ENCODE data around the gene GMDS. TPM values are rescaled to one million over a fixed set of nuclear protein-coding genes. Genes with fewer than 3 reads are reported as not detected.

GMDS gene
- total RNA-seq, 1 experiment from 2014 or later: 27.6 TPM

- peaks cover 8% of the 10 kb centered on the region for H3K23me2 ChIP-seq (ENCODE audit: insufficient read length, low read depth, low read length, poor library complexity, severe bottlenecking)
- peak overlapping the region in 1 of 2 experiments; percentile 58; a peak in 2 of 5 replicates for H3K4me3 Mint-ChIP-seq
- peaks cover 0 to 4% of the 10 kb centered on the region in 2 experiments; a peak in 3 of 5 replicates for H3K9me3 Mint-ChIP-seq
- no peak overlapping the region for H2BK15ac ChIP-seq (ENCODE audit: low read depth, low read length)
- no peak overlapping the region for H2BK20ac ChIP-seq (ENCODE audit: low read depth, low read length, poor library complexity, severe bottlenecking)
- peak; percentile 78 for DNase-seq
- no peak overlapping the region for H3K27ac ChIP-seq (ENCODE audit: insufficient read length, low read depth, low read length)
- no peak overlapping the region for H4K5ac ChIP-seq (ENCODE audit: insufficient read length, low read depth, low read length)
- no peak overlapping the region for H2BK120ac ChIP-seq (ENCODE audit: low read depth, low read length, poor library complexity, severe bottlenecking)
- H2AK5ac ChIP-seq (ENCODE audit: insufficient read length, low read length): no peak overlapping the region
- no peaks in the 10 kb centered on the region for H4K20me1 ChIP-seq (ENCODE audit: control insufficient read depth, insufficient read depth, insufficient read length)
- H3K27me3 ChIP-seq (ENCODE audit: insufficient read depth, low read length): peaks cover 78% of the 10 kb centered on the region
- peaks cover 87% of the 10 kb centered on the region for H3K27me3 Mint-ChIP-seq (ENCODE audit: low read depth)
- no peak overlapping the region; a peak in 1 of 7 replicates for H3K27ac Mint-ChIP-seq
- H3K4ac ChIP-seq (ENCODE audit: low read depth, low read length): no peak overlapping the region
- H2BK5ac ChIP-seq (ENCODE audit: insufficient read length, low read length): no peak overlapping the region
- H3T11ph ChIP-seq (ENCODE audit: low read length): no peak overlapping the region
- H4K8ac ChIP-seq (replicated peaks; ENCODE audit: insufficient read length, low read depth, low read length): no peak overlapping the region
- no peak for TF ChIP-seq CTCF (conservative IDR thresholded peaks at IDR 0.05)
- H3K56ac ChIP-seq (ENCODE audit: insufficient read length, low read depth, low read length): no peak overlapping the region
- no peak overlapping the region for H3K9ac ChIP-seq (ENCODE audit: extremely low read depth, insufficient read length, low read length)
- no peaks in the 10 kb centered on the region for H3K9me3 ChIP-seq (ENCODE audit: control insufficient read depth, low read depth, low read length)
- no peak overlapping the region for H3K18ac ChIP-seq (ENCODE audit: insufficient read length, low read depth, low read length)
- H3K36me3 Mint-ChIP-seq (ENCODE audit: insufficient read depth in 1 of 3, low read depth in 3 of 3): no peaks in the 10 kb centered on the region
- no peak overlapping the region for H2AFZ ChIP-seq (ENCODE audit: low read length)
- no peaks in the 10 kb centered on the region for H3K79me2 ChIP-seq (ENCODE audit: insufficient read depth, low read length)
- H3K14ac ChIP-seq (ENCODE audit: insufficient read depth, low read length): no peak overlapping the region
- H3K4me2 ChIP-seq (ENCODE audit: insufficient read depth, insufficient read length, low read length): peak overlapping the region; percentile 3
- H3K4me1 ChIP-seq (ENCODE audit: insufficient read depth, low read length): no peaks in the 10 kb centered on the region; the same call in 1 of the 2 replicates
- no peak overlapping the region for H4K91ac ChIP-seq (ENCODE audit: insufficient read length, low read depth, low read length)
- no peaks in the 10 kb centered on the region for H3K79me1 ChIP-seq (ENCODE audit: insufficient read depth, low read depth, low read length, poor library complexity, severe bottlenecking)
- peaks cover 5 to 28% of the 10 kb centered on the region in 2 experiments; a peak in 3 of 4 replicates for H3K4me1 Mint-ChIP-seq
- no CpG with 5 or more reads among the region's 60 CpGs for WGBS (ENCODE audit: extremely low coverage, insufficient read length, low lambda C conversion rate)
- H3K23ac ChIP-seq (ENCODE audit: insufficient read length, low read depth, low read length): no peak overlapping the region
- no peak overlapping the region for H2BK12ac ChIP-seq (ENCODE audit: insufficient read length, low read depth, low read length)
Measured at GRCh38 chr6:1613688-1614447, 631.5 kb downstream of the GMDS start.
